Fibroblast of mammary gland (primary cell): ENCODE results near the gene KANSL1L.

Source experiments
- DNase-seq: peaks from one replicate; pipeline ENCODE4 v3.0.0-alpha.2; 2010; ENCODE audit warnings: low read depth
- H3K4me3 ChIP-seq: 2 replicates; pipeline ENCODE4 v1.5.1; 2011; ENCODE audit warnings: low read depth, mild to moderate bottlenecking, low read length, moderate library complexity; ENCODE audit not compliant: control insufficient read depth
- TF ChIP-seq, protein P1 (sequence below): conservative IDR thresholded peaks from 2 replicates; pipeline ENCODE4 v1.5.1; 2011; ENCODE audit warnings: low read depth, low read length, inconsistent platforms; ENCODE audit not compliant: control insufficient read depth, insufficient read depth

The KANSL1L gene

DNA sequence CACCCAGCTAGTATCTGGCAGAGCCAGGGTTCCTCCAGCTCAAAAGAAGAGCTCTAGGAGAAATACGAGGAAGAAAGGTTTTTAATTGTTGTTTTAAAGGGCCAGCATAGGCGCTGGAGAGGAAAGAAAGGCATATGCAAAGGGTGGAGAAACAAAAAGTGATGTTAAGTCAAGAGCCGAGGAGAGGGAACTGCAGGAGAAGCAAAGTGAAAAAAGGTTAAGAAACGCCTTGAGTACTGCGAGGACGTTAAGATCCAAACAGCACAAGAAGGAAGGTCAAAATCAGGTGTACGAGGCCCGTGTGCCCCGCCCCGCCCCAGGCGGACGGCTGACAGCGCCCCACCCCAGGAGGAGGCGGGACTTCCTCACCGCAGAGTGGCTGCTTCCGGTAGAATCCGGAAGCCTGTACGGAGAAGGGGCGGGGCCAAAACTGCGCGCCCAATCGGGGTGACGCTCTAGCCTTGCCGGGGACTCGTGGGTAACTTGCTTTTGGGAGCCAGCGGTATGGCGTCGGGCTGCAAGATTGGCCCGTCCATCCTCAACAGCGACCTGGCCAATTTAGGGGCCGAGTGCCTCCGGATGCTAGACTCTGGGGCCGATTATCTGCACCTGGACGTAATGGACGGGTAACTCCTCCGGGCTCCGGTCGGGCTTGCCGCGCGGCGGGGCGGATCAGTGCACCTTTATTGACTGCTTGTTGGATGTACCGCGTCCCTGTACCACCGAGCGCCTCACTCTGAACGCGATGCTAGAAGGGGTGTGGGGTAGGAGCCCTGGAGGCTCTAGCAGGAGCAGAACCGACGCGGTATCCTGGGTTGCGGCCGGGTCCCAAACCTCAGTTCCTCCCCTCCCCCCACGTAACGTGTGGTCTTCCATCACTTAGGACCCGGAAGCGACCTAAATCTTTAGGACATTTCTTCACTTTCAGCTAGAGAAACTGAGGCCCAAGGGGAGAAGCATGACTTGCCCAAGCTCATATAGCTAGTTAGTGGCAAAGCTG lies 168.8 kb downstream of the KANSL1L start, which contains the start of gene RPE:
Gene RPE, plus strand, starts transcription at position 481 of the 1,000 bp plus-strand sequence. Its CDS starts 24 bp downstream, at position 505.
- TF ChIP-seq, protein P1, sequence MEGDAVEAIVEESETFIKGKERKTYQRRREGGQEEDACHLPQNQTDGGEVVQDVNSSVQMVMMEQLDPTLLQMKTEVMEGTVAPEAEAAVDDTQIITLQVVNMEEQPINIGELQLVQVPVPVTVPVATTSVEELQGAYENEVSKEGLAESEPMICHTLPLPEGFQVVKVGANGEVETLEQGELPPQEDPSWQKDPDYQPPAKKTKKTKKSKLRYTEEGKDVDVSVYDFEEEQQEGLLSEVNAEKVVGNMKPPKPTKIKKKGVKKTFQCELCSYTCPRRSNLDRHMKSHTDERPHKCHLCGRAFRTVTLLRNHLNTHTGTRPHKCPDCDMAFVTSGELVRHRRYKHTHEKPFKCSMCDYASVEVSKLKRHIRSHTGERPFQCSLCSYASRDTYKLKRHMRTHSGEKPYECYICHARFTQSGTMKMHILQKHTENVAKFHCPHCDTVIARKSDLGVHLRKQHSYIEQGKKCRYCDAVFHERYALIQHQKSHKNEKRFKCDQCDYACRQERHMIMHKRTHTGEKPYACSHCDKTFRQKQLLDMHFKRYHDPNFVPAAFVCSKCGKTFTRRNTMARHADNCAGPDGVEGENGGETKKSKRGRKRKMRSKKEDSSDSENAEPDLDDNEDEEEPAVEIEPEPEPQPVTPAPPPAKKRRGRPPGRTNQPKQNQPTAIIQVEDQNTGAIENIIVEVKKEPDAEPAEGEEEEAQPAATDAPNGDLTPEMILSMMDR, result no peak
- peak within 1 kb of the TSS; percentile 83 for H3K4me3 ChIP-seq
- peak; percentile 89 for DNase-seq

DNA sequence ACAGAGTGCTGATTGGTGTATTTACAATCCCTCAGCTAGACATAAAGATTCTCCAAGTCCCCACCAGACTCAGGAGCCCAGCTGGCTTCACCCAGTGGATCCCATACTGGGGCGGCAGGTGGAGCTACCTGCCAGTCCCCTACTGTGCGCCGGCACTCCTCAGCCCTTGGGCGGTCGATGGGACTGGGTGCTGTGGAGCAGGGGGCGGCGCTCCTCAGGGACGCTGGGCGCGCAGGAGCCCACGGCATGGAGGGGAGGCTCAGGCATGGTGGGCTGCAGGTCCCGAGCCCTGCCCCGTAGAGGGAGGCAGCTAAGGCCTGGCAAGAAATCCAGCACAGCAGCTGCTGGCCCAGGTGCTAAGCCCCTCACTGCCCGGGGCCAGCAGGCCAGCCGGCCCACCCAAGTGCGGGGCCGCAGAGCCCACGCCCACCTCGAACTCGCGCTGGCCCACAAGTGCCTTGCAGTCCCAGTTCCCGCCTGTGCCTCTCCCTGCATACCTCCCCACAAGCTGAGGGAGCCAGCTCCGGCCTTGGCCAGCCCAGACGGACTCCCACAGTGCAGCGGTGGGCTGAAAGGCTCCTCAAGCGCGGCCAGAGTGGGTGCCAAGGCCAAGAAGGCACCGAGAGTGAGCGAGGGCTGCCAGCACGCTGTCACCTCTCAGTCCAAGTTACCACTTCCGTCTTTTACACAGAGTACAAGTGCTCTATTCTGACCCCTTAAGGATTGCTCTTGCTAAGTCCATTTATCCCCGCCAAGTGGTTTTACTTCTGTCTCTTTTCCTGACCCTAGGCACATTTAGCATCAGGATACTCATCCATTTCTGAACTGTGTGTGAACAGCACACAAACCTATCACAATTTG lies 170.5 kb downstream of the KANSL1L start:
- no peak for DNase-seq
- no peak overlapping the region for H3K4me3 ChIP-seq

DNA sequence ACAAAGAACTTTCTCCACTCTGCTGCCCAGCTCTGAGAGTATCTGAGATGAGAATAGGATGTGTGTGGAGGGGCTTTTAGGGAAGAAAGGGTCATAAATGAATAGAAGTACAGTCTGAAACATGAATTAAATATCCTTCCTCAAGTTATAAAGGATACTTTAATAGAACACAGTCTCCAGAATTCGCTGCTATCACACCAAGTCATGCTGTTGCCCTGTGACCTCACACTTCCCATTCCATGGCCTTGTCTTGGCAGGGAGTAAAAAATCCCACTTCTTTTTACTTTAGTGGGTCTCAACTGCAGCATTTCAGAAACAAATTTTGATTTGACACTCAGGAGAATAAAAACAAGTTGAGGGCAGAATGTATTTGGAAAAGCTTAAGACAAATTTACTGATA lies 172.6 kb downstream of the KANSL1L start:
- TF ChIP-seq, protein P1, result no peak
- no peak for DNase-seq
- no peak overlapping the region for H3K4me3 ChIP-seq

More for the DNA sequence above, 170.5 kb downstream of the KANSL1L start:
- TF ChIP-seq, protein P1, result no peak

DNA sequence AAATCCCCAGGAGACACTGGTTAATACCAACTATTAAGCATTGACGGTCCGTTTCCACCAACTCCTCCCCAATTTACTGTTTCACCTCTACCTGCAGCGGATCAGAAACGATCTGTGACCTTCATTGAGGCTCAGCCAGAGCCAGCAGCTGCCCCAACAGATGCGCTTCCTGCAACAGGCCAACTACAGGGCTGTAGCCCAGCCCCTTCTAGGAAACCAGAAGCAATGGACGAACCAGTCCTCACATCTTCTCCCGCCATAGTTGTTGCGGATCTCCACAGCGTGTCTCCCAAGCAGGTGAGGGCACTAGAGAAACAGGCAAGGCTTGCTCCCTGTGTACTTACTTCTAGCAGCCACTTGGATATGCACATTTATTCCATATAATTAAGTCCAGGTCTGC lies 177.2 kb downstream of the KANSL1L start:
- TF ChIP-seq, protein P1, result no peak
- no peak for DNase-seq
- H3K4me3 ChIP-seq, result no peak overlapping the region

DNA sequence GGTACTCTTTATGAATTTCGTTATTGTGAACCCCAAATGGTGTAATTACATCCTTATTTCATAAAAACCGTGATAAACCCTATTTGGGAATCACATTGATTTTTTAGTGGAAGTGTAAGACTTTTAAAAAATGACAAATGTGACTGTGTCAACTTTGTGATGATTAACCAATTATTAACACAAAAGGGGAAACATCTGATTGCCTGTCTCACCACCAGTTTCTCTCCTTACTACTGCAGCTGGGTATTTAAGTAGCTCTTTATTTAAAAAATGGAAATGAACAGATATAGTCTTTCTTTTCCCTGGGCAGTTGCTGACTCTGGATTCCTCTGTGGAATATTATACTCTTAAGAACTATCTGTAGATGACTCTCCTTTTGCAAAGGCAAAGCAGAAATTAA lies 180.4 kb downstream of the KANSL1L start:
- TF ChIP-seq, protein P1, result no peak
- H3K4me3 ChIP-seq, result no peak overlapping the region
- DNase-seq, result no peak

DNA sequence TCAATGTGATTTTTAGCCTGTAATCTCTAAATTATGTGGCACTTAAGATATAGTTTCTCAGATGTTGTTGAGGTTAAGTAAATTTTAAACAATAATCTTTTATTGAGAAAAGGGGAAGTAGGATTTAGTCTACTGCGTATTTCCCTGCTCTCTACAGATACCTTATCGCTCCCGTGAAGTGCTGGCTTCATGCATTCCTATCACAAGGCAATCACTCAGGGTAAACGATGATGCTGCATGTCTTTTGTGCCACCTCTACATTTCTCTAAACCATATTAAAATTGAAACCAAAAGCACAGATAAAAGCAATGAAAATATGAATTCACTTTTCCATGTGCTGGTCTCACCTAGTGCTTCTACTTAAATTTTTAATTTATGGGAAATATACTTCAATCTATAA lies 183.2 kb downstream of the KANSL1L start:
- DNase-seq, result no peak
- TF ChIP-seq, protein P1, result no peak
- no peak overlapping the region for H3K4me3 ChIP-seq
